Right lobe of liver (tissue), 6 donors: Measurements from ENCODE around the gene BCAP31. TPM values are rescaled to one million over a fixed set of nuclear protein-coding genes. Genes with fewer than 3 reads are reported as not detected.

Source experiments
- ATAC-seq, 4 donors: fragments of 200-7000 bp; cut with Tn5 transposase; one replicate each; pipeline ENCODE4 v1.9.1; 2020; ENCODE audit warnings: mild to moderate bottlenecking in 4 of 4, moderate library complexity in 4 of 4
- DNase-seq, 3 donors: peaks; one replicate each; pipeline ENCODE4 v3.0.0-alpha.2; 2020
- H3K27ac ChIP-seq, 3 donors: fragments of 200-600 bp; one replicate each; pipeline ENCODE4 v1.8.0; 2022
- H3K27me3 ChIP-seq, 2 donors: fragments of 200-600 bp; one replicate each; pipeline ENCODE4 v1.8.0; 2022
- H3K36me3 ChIP-seq, 4 donors: fragments of 200-600 bp; sonication (generic) in 1 of 4; one replicate each; pipeline versions ENCODE4 v1.5.1 to v1.8.0; 2017 to 2022; ENCODE audit warnings: control low read depth in 1 of 4
- H3K4me1 ChIP-seq, 4 donors: fragments of 200-600 bp; sonication (generic) in 1 of 4; one replicate each; pipeline versions ENCODE4 v1.5.1 to v1.8.0; 2017 to 2022; ENCODE audit warnings: control low read depth in 1 of 4
- H3K4me3 ChIP-seq, 3 donors: fragments of 200-600 bp; one replicate each; pipeline ENCODE4 v1.8.0; 2022
- H3K9me3 ChIP-seq, 4 donors: fragments of 200-600 bp; sonication (generic) in 1 of 4; one replicate each; pipeline versions ENCODE4 v1.5.1 to v1.8.0; 2017 to 2022; ENCODE audit warnings: control low read depth in 1 of 4
- POLR2A ChIP-seq: fragments of 450-650 bp; IDR thresholded peaks from one replicate; pipeline ENCODE4 v1.6.1; 2017; ENCODE audit warnings: antibody characterized with exemption, mild to moderate bottlenecking
- WGBS: methylation state at CpG from one replicate; pipeline ENCODE4 v1.1.6; 2018; ENCODE audit warnings: low coverage, low lambda C conversion rate; ENCODE audit not compliant: insufficient coverage; ENCODE audit errors: missing lambda C conversion rate; 5-methylcytosine and 5-hydroxymethylcytosine counted together
- intact Hi-C, 2 donors: fragments of 100-400 bp; cut with DNase I; formaldehyde crosslinking; loops; one replicate each; pipeline versions ENCODE4 v1.11.2 to v1.14.1; 2022
- total RNA-seq, 6 experiments: library from RNA; depleted of rRNA in 2 of 6; stranded (reverse); fragments of >200 nt in 2 of 6; fragmentation: NEBNext Ultra II Directional in 3 of 6; extraction: Animal tissue kit (Norgen Biotek cat#: 25700) in 3 of 6; gene quantifications; one replicate each; pipeline versions ENCODE4 v1.1.0 to v1.2.4, GENCODE V29; 2016 to 2023
- TF ChIP-seq, protein P1 (sequence below), 4 donors: fragments of 200-600 bp in 3 of 4; fragments of 450-650 bp in 1 of 4; IDR thresholded peaks; one replicate each; pipeline versions ENCODE4 v1.5.1 to v1.8.0; 2016 to 2022; ENCODE audit warnings: antibody characterized with exemption in 4 of 4, mild to moderate bottlenecking in 2 of 4
- donor health status: DM: no; HTN: yes; CAD: no.
- donor health status: DM: no; HTN: no; CAD: no.
- donor health status: DM: no; HTN: no; CAD: no.
- donor health status: DM: no; HTN: yes; CAD: no.
- donor health status: DM: no; HTN: yes; CAD: no.

Gene BCAP31
- total RNA-seq, 6 experiments from 2014 or later = 100 to 126 (median 107) TPM

DNA sequence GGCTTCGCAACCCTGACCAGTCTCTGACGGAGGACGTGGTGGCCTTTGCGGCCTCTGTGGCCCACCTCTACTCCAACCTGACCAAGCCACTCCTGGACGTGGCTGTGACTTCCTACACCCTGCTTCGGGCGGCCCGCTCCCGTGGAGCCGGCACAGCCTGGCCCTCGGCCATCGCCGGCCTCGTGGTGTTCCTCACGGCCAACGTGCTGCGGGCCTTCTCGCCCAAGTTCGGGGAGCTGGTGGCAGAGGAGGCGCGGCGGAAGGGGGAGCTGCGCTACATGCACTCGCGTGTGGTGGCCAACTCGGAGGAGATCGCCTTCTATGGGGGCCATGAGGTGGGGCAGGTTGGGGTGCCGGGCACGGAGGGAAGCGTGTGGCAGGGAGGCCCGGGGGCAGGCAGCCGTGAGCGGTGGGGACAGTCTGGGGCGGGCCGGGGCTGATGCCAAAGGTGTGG, 1.7 kb upstream of the BCAP31 start:
- Histone ChIP-seq H3K27me3 (no peaks in the 10 kb centered on the region), H3K36me3 (peaks cover 0 to under 1% (median 0%) of the 10 kb centered on the region in 4 donors), H3K4me1 (peaks cover 0 to 14% (median 0%) of the 10 kb centered on the region in 4 donors), H3K27ac (peak overlapping the region; percentile 60 to 71 (median 64)), H3K4me3 (peak overlapping the region in 2 of 3 donors; percentile 14 to 42), H3K9me3 (no peaks in the 10 kb centered on the region)
- TF ChIP-seq, protein P1, sequence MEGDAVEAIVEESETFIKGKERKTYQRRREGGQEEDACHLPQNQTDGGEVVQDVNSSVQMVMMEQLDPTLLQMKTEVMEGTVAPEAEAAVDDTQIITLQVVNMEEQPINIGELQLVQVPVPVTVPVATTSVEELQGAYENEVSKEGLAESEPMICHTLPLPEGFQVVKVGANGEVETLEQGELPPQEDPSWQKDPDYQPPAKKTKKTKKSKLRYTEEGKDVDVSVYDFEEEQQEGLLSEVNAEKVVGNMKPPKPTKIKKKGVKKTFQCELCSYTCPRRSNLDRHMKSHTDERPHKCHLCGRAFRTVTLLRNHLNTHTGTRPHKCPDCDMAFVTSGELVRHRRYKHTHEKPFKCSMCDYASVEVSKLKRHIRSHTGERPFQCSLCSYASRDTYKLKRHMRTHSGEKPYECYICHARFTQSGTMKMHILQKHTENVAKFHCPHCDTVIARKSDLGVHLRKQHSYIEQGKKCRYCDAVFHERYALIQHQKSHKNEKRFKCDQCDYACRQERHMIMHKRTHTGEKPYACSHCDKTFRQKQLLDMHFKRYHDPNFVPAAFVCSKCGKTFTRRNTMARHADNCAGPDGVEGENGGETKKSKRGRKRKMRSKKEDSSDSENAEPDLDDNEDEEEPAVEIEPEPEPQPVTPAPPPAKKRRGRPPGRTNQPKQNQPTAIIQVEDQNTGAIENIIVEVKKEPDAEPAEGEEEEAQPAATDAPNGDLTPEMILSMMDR (IDR thresholded peaks at IDR 0.05) = no peak
- no peak for TF ChIP-seq POLR2A
- WGBS = 64% methylated on average over 3 of the region's 35 CpGs
- intact Hi-C loops = no loop called here
- peak in 1 of 3 donors; percentile 66 for DNase-seq
- no peak for ATAC-seq

DNA sequence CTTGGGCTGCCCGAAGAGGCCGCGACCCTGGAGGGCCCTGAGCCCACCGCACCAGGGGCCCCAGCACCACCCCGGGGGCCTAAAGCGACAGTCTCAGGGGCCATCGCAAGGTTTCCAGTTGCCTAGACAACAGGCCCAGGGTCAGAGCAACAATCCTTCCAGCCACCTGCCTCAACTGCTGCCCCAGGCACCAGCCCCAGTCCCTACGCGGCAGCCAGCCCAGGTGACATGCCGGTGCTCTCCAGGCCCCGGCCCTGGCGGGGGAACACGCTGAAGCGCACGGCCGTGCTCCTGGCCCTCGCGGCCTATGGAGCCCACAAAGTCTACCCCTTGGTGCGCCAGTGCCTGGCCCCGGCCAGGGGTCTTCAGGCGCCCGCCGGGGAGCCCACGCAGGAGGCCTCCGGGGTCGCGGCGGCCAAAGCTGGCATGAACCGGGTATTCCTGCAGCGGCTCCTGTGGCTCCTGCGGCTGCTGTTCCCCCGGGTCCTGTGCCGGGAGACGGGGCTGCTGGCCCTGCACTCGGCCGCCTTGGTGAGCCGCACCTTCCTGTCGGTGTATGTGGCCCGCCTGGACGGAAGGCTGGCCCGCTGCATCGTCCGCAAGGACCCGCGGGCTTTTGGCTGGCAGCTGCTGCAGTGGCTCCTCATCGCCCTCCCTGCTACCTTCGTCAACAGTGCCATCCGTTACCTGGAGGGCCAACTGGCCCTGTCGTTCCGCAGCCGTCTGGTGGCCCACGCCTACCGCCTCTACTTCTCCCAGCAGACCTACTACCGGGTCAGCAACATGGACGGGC, 1.0 kb upstream of the BCAP31 start:
- TF ChIP-seq, protein P1 (IDR thresholded peaks at IDR 0.05) = no peak
- no peak for TF ChIP-seq POLR2A
- no peaks in the 10 kb centered on the region for H3K27me3 ChIP-seq
- H3K27ac ChIP-seq = peak overlapping the region; percentile 50 to 78 (median 71)
- H3K4me1 ChIP-seq = peaks cover 0 to 14% (median 0%) of the 10 kb centered on the region in 4 donors
- no CpG with 5 or more reads among the region's 55 CpGs for WGBS
- peak in 2 of 3 donors; percentile 42 to 58 for DNase-seq
- intact Hi-C loops = no loop called here
- H3K36me3 ChIP-seq = peaks cover 0 to 7% (median 0%) of the 10 kb centered on the region in 4 donors
- no peak for ATAC-seq
- no peaks in the 10 kb centered on the region for H3K9me3 ChIP-seq
- H3K4me3 ChIP-seq = peak overlapping the region; percentile 38 to 71 (median 71)

DNA sequence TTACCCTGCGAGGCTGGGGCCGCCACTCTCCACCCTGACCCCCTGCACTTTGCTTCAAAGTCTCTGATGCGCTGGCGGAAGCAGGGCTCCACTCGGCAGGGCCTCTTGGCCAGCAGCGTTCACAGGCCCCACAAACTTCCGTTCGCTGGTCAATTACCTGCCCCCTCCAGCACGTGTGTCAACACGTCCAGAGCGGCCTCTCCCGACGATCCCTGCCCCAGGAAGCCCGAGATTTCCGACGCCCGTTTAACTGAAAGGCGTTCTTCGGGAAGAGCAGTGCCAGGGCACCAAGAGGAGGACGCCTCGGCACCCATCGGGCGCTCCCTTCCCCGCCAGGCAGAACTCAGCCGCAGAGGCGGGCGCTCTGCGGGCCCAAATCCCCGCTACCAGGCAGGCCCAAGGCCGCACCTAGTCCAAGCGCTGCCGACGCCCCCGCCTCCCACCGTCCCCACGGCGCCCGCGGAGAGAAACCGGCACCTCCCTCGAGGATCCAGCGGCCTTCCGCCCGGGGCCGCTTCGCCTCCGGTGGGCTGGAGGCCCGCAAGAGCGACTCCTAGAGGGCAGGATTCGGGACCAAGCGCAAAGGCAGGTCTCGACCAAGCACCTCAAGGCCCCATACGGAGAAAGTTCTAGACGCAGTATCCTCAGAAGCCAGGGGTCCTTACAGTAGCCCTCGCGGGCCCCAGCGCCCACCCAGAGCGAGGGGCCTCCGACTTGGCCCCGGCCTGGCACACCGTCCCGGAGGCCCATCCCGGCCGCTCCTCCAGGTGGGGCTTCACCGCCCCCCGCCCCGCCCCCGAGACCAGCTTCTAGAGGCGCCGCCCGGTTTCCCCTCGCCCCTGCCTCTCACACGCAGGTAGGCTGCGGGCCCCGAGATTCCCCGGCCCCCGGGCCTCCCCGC, 586 bp downstream of the BCAP31 start:
- H3K9me3 ChIP-seq = no peaks in the 10 kb centered on the region
- H3K36me3 ChIP-seq = peaks cover 0 to 7% (median 0%) of the 10 kb centered on the region in 4 donors
- H3K4me3 ChIP-seq = peak overlapping the region; percentile 60 to 71 (median 71)
- intact Hi-C loops = no loop called here
- ATAC-seq (peak in 3 of 4 donors; percentile 0 to 9 (median 2)), DNase-seq (peak in 2 of 3 donors; percentile 55 to 70)
- WGBS = 24% methylated on average over 11 of the region's 78 CpGs
- H3K27ac ChIP-seq = peak overlapping the region; percentile 32 to 78 (median 71)
- H3K27me3 ChIP-seq = no peaks in the 10 kb centered on the region
- TF ChIP-seq, protein P1 (IDR thresholded peaks at IDR 0.05) = peak in 2 of 4 donors; percentile 9 to 19
- peak; percentile 5 for TF ChIP-seq POLR2A
- H3K4me1 ChIP-seq = peaks cover 0 to 14% (median 0%) of the 10 kb centered on the region in 4 donors

DNA sequence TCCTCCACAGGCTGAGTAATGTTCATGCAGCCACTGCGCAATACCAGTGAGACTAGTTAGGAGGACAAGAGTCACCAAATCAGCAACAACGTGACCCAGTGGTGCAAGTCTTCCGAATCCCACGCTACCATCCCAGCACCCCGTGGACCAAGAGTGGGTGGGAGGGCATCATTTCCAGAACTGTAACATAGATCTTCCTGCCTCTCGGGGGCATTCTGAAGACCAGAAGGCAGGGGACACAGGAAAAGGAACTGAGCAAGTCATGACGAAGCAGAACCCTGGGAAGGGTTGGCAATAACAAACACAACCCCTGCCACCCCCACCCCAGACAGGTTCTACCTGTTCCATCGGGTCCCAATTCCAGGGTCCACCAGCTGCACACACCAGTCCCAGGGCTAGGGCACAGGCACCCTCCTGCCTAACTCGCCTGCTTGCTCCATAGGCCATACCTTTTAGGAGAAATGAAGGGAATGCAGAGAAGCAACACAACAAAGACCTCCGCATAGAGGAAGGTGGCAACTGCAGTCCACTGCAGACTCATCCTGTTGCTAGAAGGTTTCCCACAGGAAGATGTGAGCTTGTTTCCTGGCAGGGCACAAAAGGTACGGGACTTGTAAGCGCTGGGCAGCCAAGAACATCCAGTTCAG, 1.4 kb downstream of the BCAP31 start:
- no peak for ATAC-seq
- H3K4me3 ChIP-seq = peak overlapping the region; percentile 60 to 71 (median 71)
- TF ChIP-seq, protein P1 (IDR thresholded peaks at IDR 0.05) = no peak
- no peak for TF ChIP-seq POLR2A
- peaks cover 0 to 7% (median 0%) of the 10 kb centered on the region in 4 donors for H3K36me3 ChIP-seq
- intact Hi-C loops = no loop called here
- no peak for DNase-seq
- 44% methylated on average over 11 of the region's 12 CpGs for WGBS
- H3K27ac ChIP-seq = peak overlapping the region in 2 of 3 donors; percentile 71 to 78
- H3K4me1 ChIP-seq = peaks cover 0 to 14% (median 0%) of the 10 kb centered on the region in 4 donors
- H3K27me3 ChIP-seq = no peaks in the 10 kb centered on the region
- no peaks in the 10 kb centered on the region for H3K9me3 ChIP-seq
